Endodermal cell (in vitro differentiated cells): Measurements from ENCODE around the gene MYO15B. TPM values are rescaled to one million over a fixed set of nuclear protein-coding genes. Genes with fewer than 3 reads are reported as not detected.
"Not testable (repeated sequence)": the region's sequence is repeated elsewhere in the genome, so short reads cannot be mapped to it uniquely, and the experiment has no call there.

Experiments used
- DNase-seq: peaks from one replicate; pipeline ENCODE4 v3.0.0-alpha.2; 2017
- H3K27ac ChIP-seq: 2 replicates; pipeline ENCODE4 v1.5.1; 2013; ENCODE audit warnings: mild to moderate bottlenecking, low read depth, low read length, moderate library complexity
- H3K27me3 ChIP-seq: 2 replicates; pipeline ENCODE4 v1.6.1; 2013; ENCODE audit warnings: mild to moderate bottlenecking, low read length, moderate library complexity; ENCODE audit not compliant: insufficient read depth, control insufficient read depth, poor library complexity, severe bottlenecking
- H3K36me3 ChIP-seq: 2 replicates; pipeline ENCODE4 v1.7.0; 2013; ENCODE audit warnings: mild to moderate bottlenecking, low read length, moderate library complexity; ENCODE audit not compliant: control insufficient read depth, insufficient read depth
- H3K4me1 ChIP-seq: one replicate; pipeline ENCODE4 v1.7.0; 2013; ENCODE audit warnings: low read length; ENCODE audit not compliant: control insufficient read depth, insufficient read depth
- H3K4me3 ChIP-seq: 2 replicates; pipeline ENCODE4 v1.5.1; 2013; ENCODE audit warnings: mild to moderate bottlenecking, low read length, moderate library complexity
- H3K9ac ChIP-seq: 2 replicates; pipeline ENCODE4 v1.6.1; 2013; ENCODE audit warnings: mild to moderate bottlenecking, low read length, moderate library complexity; ENCODE audit not compliant: poor library complexity, severe bottlenecking; ENCODE audit errors: extremely low read depth
- H3K9me3 ChIP-seq: 2 replicates; pipeline ENCODE4 v1.6.1; 2013; ENCODE audit warnings: mild to moderate bottlenecking, low read length, moderate library complexity; ENCODE audit not compliant: control insufficient read depth
- H3K27ac Mint-ChIP-seq: 2 replicates; pipeline ENCODE4 v1.8.0; 2020; ENCODE audit warnings: mixed read lengths
- H3K27me3 Mint-ChIP-seq: 2 replicates; pipeline ENCODE4 v1.8.0; 2021; ENCODE audit warnings: mild to moderate bottlenecking, mixed read lengths; ENCODE audit not compliant: insufficient read depth
- H3K36me3 Mint-ChIP-seq: 2 replicates; pipeline ENCODE4 v1.8.0; 2020; ENCODE audit warnings: low read depth, mixed read lengths
- H3K4me1 Mint-ChIP-seq: 2 replicates; pipeline ENCODE4 v1.8.0; 2020; ENCODE audit warnings: mixed read lengths
- H3K4me3 Mint-ChIP-seq: 2 replicates; pipeline ENCODE4 v1.8.0; 2020; ENCODE audit warnings: mild to moderate bottlenecking, moderate library complexity, mixed read lengths
- H3K9me3 Mint-ChIP-seq: 2 replicates; pipeline ENCODE4 v1.8.0; 2020; ENCODE audit warnings: mild to moderate bottlenecking, mixed read lengths
- CTCF ChIP-seq: fragments of 200-600 bp; sonication (generic); conservative IDR thresholded peaks from 2 replicates; pipeline ENCODE4 v1.5.0; 2021; ENCODE audit warnings: antibody characterized with exemption, mild to moderate bottlenecking
- WGBS, 2 experiments: methylation state at CpG; one replicate each; pipeline versions ENCODE4 v1.1.5 to v1.1.7; 2013; ENCODE audit warnings: missing lambda C conversion rate in 2 of 2, mixed read lengths in 1 of 2; ENCODE audit not compliant: insufficient coverage in 1 of 2, insufficient read length in 1 of 2; 5-methylcytosine and 5-hydroxymethylcytosine counted together
- total RNA-seq, 2 donors: library from RNA; stranded (reverse); fragmentation: NEBNext Ultra II Directional in 1 of 2; extraction: Animal tissue kit (Norgen Biotek cat#: 25700) in 1 of 2; gene quantifications; 2 replicates in 1 of 2; 3 replicates in 1 of 2; pipeline ENCODE4 v1.2.1, GENCODE V29; 2021

Gene MYO15B
- total RNA-seq, 2 donors from 2014 or later, result 89.0 to 123 TPM

GRCh38 chr17:75591722-75592302, 4.2 kb downstream of the MYO15B start:
- no peaks in the 10 kb centered on the region for H3K27me3 Mint-ChIP-seq
- H3K27me3 ChIP-seq, result peaks cover 12% of the 10 kb centered on the region

GRCh38 chr17:75592348-75593020, 4.9 kb downstream of the MYO15B start:
- no peaks in the 10 kb centered on the region for H3K4me1 ChIP-seq
- H3K9me3 ChIP-seq, result no peaks in the 10 kb centered on the region
- Mint-ChIP-seq H3K27ac (no peak overlapping the region), H3K4me3 (no peak overlapping the region), H3K36me3 (no peaks in the 10 kb centered on the region), H3K27me3 (no peaks in the 10 kb centered on the region), H3K4me1 (peaks cover 2% of the 10 kb centered on the region), H3K9me3 (no peaks in the 10 kb centered on the region)
- TF ChIP-seq CTCF, result no peak
- H3K9ac ChIP-seq, result no peak overlapping the region
- peaks cover 7% of the 10 kb centered on the region for H3K27me3 ChIP-seq
- WGBS, 2 experiments, result 91 to 98% methylated on average over 5 to 17 of the region's 17 CpGs
- no peaks in the 10 kb centered on the region for H3K36me3 ChIP-seq
- DNase-seq, result no peak
- H3K27ac ChIP-seq, result no peak overlapping the region
- H3K4me3 ChIP-seq, result no peak overlapping the region

More at GRCh38 chr17:75591722-75592302, 4.2 kb downstream of the MYO15B start:
- TF ChIP-seq CTCF, result peak; percentile 12
- H3K4me3 Mint-ChIP-seq, result no peak overlapping the region
- peaks cover 2% of the 10 kb centered on the region for H3K4me1 Mint-ChIP-seq
- H3K27ac Mint-ChIP-seq, result no peak overlapping the region
- Histone ChIP-seq H3K27ac (no peak overlapping the region), H3K9ac (no peak overlapping the region), H3K4me3 (no peak overlapping the region), H3K4me1 (no peaks in the 10 kb centered on the region), H3K9me3 (no peaks in the 10 kb centered on the region), H3K36me3 (no peaks in the 10 kb centered on the region)
- H3K36me3 Mint-ChIP-seq, result no peaks in the 10 kb centered on the region
- no peaks in the 10 kb centered on the region for H3K9me3 Mint-ChIP-seq
- 85 to 95% methylated on average over 5 to 7 of the region's 7 CpGs for WGBS, 2 experiments
- DNase-seq, result peak; percentile 58

- H3K4me3 ChIP-seq, H3K4me3 Mint-ChIP-seq, H3K27ac ChIP-seq, H3K27me3 ChIP-seq, H3K4me1 ChIP-seq, H3K36me3 Mint-ChIP-seq, H3K27me3 Mint-ChIP-seq, H3K9me3 Mint-ChIP-seq, H3K36me3 ChIP-seq, DNase-seq, H3K27ac Mint-ChIP-seq, H3K4me1 Mint-ChIP-seq, H3K9ac ChIP-seq, H3K9me3 ChIP-seq: not testable (repeated sequence)
- 88 to 99% methylated on average over 7 to 9 of the region's 9 CpGs for WGBS, 2 experiments
These were observed 5.8 kb downstream of the MYO15B start for GRCh38 chr17:75593430-75593829.
